Esophagus mucosa (tissue), 1 donor: Measurements from ENCODE around the gene PCNX2. TPM values are rescaled to one million over a fixed set of nuclear protein-coding genes. Genes with fewer than 3 reads are reported as not detected.

Experiments used
- ATAC-seq: fragments of 200-7000 bp; cut with Tn5 transposase; one replicate; pipeline ENCODE4 v1.9.1; 2020
- total RNA-seq: library from RNA; stranded (reverse); gene quantifications from one replicate; pipeline ENCODE4 v1.2.4, GENCODE V29; 2023
- donor health status: DM: yes; HTN: yes; CAD: no.

PCNX2 gene
- total RNA-seq, 1 donor from 2014 or later, result 11.5 TPM

GRCh38 chr1:232951180-232951579 lies 344.3 kb downstream of the PCNX2 start:
- ATAC-seq, result peak; percentile 16

- peak; percentile 90 for ATAC-seq
These were observed 345.0 kb downstream of the PCNX2 start, which contains the start of gene NTPCR for GRCh38 chr1:232950197-232951176. TSS of gene NTPCR (plus strand) at chr1:232950611. CDS start at chr1:232950711, 100 bp downstream.

- ATAC-seq, result no peak
These were observed 345.8 kb downstream of the PCNX2 start for GRCh38 chr1:232949636-232950196.

GRCh38 chr1:232944347-232944746 lies 351.2 kb downstream of the PCNX2 start:
- ATAC-seq, result no peak

- ATAC-seq, result no peak
These were observed 351.8 kb downstream of the PCNX2 start for GRCh38 chr1:232943679-232944252.

- ATAC-seq, result no peak
These were observed 352.9 kb downstream of the PCNX2 start for GRCh38 chr1:232942413-232943294.

- no peak for ATAC-seq
These were observed 355.3 kb downstream of the PCNX2 start for GRCh38 chr1:232940262-232940661.

- ATAC-seq, result no peak
These were observed 355.8 kb downstream of the PCNX2 start for GRCh38 chr1:232939748-232940147.

GRCh38 chr1:232938926-232939325 lies 356.6 kb downstream of the PCNX2 start:
- ATAC-seq, result no peak

- ATAC-seq, result no peak
These were observed 357.7 kb downstream of the PCNX2 start for GRCh38 chr1:232937741-232938375.

- no peak for ATAC-seq
These were observed 358.6 kb downstream of the PCNX2 start for GRCh38 chr1:232936941-232937340.

Other genes starting within 250 kb of the PCNX2 start
- gene MAP3K21, start 32.0 kb upstream of the PCNX2 start, total RNA-seq, result 2.6 TPM